ENCODE results near the gene MPI. TPM values are rescaled to one million over a fixed set of nuclear protein-coding genes. Genes with fewer than 3 reads are reported as not detected.

MPI gene
- polyA plus RNA-seq, 1 of the 3 experiments (the other 2 are of a cell fraction): 58.2 TPM

DNA sequence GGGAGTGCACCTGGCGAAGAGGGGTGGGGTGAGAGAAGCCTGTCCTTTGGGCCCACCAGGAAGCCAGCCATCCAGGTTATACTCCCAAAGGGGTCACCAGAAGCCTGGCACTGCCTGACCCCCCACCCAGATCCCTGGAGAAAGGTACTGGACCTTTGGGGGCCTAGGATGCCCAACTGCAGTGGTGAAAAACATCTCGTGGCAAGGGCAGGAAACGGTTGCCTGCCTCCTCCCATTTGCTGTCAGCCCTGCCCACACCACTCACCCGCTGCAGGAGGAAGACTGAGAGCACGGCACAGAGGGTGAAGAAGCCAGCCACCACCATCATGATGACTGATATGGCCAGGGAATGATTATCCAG is 44.7 kb upstream of the MPI start:
- 95% methylated on average over 4 of the region's 5 CpGs for WGBS (ENCODE audit: low lambda C conversion rate)
- ChIA-PET POLR2A (interaction anchor here (1.2 kb wide), 1 partner anchor 55 kb away, joined by 4 read pairs; no protein-coding TSS in a partner anchor), CTCF (interaction anchor here (1.0 to 10.8 kb wide), 5 partner anchors 9 to 213 kb away, joined by 3 to 95 read pairs (median 5); no protein-coding TSS in a partner anchor)
- no peak overlapping the region for H3K27ac ChIP-seq (ENCODE audit: low read depth in 2 of 2, low read length in 1 of 2)
- no peaks in the 10 kb centered on the region for H4K20me1 ChIP-seq (ENCODE audit: insufficient read depth)
- no peaks in the 10 kb centered on the region for H3F3A ChIP-seq (replicated peaks; ENCODE audit: insufficient read depth)
- no peak overlapping the region for H3K9ac ChIP-seq
- H3K4me1 ChIP-seq (ENCODE audit: control insufficient read depth in 1 of 2, insufficient read depth in 2 of 2, low read depth in 1 of 2, low read length in 1 of 2): peaks cover 0 to 23% of the 10 kb centered on the region in 2 experiments; a peak in 2 of 4 replicates
- H3K4me3 ChIP-seq (ENCODE audit: low read depth in 2 of 2, low read length in 1 of 2): no peak overlapping the region
- peaks cover 0 to 44% of the 10 kb centered on the region in 2 experiments for H3K36me3 ChIP-seq (replicated peaks in 1 of 2; ENCODE audit: control insufficient read depth in 1 of 2, insufficient read depth in 2 of 2, low read length in 1 of 2)
- H3K9me2 ChIP-seq: no peaks in the 10 kb centered on the region
- no peak for DNase-seq
- no peaks in the 10 kb centered on the region for H3K27me3 ChIP-seq (ENCODE audit: insufficient read depth)
- H2AFZ ChIP-seq (ENCODE audit: low read depth): no peak overlapping the region
- no peaks in the 10 kb centered on the region for H3K79me2 ChIP-seq (ENCODE audit: insufficient read depth)
- H3K4me2 ChIP-seq: no peak overlapping the region
- TF ChIP-seq, protein P1, sequence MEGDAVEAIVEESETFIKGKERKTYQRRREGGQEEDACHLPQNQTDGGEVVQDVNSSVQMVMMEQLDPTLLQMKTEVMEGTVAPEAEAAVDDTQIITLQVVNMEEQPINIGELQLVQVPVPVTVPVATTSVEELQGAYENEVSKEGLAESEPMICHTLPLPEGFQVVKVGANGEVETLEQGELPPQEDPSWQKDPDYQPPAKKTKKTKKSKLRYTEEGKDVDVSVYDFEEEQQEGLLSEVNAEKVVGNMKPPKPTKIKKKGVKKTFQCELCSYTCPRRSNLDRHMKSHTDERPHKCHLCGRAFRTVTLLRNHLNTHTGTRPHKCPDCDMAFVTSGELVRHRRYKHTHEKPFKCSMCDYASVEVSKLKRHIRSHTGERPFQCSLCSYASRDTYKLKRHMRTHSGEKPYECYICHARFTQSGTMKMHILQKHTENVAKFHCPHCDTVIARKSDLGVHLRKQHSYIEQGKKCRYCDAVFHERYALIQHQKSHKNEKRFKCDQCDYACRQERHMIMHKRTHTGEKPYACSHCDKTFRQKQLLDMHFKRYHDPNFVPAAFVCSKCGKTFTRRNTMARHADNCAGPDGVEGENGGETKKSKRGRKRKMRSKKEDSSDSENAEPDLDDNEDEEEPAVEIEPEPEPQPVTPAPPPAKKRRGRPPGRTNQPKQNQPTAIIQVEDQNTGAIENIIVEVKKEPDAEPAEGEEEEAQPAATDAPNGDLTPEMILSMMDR (IDR thresholded peaks at IDR 0.05): no peak
- TF ChIP-seq YY1 (IDR thresholded peaks at IDR 0.05; ENCODE audit: low read depth) (no peak), SIN3A (IDR thresholded peaks at IDR 0.05; ENCODE audit: borderline replicate concordance, low read depth, low read length) (no peak), GABPA (IDR thresholded peaks at IDR 0.05; ENCODE audit: low read depth) (no peak), EP300 (IDR thresholded peaks at IDR 0.05; ENCODE audit: borderline replicate concordance in 1 of 2, low read depth in 1 of 2, low read length in 1 of 2) (no peak), ZBTB33 (IDR thresholded peaks at IDR 0.05; ENCODE audit: borderline replicate concordance, low read depth) (no peak), SMC3 (IDR thresholded peaks at IDR 0.05; ENCODE audit: low read depth, low read length) (no peak), IRF3 (IDR thresholded peaks at IDR 0.05; ENCODE audit: low read depth, low read length) (no peak), FOXM1 (IDR thresholded peaks at IDR 0.05; ENCODE audit: low read depth) (no peak)
- TF ChIP-seq, protein P2, sequence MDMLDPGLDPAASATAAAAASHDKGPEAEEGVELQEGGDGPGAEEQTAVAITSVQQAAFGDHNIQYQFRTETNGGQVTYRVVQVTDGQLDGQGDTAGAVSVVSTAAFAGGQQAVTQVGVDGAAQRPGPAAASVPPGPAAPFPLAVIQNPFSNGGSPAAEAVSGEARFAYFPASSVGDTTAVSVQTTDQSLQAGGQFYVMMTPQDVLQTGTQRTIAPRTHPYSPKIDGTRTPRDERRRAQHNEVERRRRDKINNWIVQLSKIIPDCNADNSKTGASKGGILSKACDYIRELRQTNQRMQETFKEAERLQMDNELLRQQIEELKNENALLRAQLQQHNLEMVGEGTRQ (IDR thresholded peaks at IDR 0.05; ENCODE audit: borderline replicate concordance, low read depth, low read length): no peak
- TF ChIP-seq, protein P3, sequence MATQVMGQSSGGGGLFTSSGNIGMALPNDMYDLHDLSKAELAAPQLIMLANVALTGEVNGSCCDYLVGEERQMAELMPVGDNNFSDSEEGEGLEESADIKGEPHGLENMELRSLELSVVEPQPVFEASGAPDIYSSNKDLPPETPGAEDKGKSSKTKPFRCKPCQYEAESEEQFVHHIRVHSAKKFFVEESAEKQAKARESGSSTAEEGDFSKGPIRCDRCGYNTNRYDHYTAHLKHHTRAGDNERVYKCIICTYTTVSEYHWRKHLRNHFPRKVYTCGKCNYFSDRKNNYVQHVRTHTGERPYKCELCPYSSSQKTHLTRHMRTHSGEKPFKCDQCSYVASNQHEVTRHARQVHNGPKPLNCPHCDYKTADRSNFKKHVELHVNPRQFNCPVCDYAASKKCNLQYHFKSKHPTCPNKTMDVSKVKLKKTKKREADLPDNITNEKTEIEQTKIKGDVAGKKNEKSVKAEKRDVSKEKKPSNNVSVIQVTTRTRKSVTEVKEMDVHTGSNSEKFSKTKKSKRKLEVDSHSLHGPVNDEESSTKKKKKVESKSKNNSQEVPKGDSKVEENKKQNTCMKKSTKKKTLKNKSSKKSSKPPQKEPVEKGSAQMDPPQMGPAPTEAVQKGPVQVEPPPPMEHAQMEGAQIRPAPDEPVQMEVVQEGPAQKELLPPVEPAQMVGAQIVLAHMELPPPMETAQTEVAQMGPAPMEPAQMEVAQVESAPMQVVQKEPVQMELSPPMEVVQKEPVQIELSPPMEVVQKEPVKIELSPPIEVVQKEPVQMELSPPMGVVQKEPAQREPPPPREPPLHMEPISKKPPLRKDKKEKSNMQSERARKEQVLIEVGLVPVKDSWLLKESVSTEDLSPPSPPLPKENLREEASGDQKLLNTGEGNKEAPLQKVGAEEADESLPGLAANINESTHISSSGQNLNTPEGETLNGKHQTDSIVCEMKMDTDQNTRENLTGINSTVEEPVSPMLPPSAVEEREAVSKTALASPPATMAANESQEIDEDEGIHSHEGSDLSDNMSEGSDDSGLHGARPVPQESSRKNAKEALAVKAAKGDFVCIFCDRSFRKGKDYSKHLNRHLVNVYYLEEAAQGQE (IDR thresholded peaks at IDR 0.05; ENCODE audit: low read depth, low read length): no peak
- H3K9me3 ChIP-seq: no peaks in the 10 kb centered on the region

All from SK-N-SH (cell line).